ENCODE data around the gene SLC25A13. TPM values are rescaled to one million over a fixed set of nuclear protein-coding genes. Genes with fewer than 3 reads are reported as not detected.

The SLC25A13 gene
- total RNA-seq, 1 donor from 2014 or later = 12.0 TPM

- no peak for ATAC-seq
These were observed 177.7 kb downstream of the SLC25A13 start for GRCh38 chr7:96144260-96144526.

- no peak for ATAC-seq
These were observed 178.2 kb downstream of the SLC25A13 start for GRCh38 chr7:96143495-96144259.

GRCh38 chr7:96136600-96137239, 185.2 kb downstream of the SLC25A13 start:
- ATAC-seq = peak; percentile 79

GRCh38 chr7:96135241-96135640, 186.7 kb downstream of the SLC25A13 start:
- ATAC-seq = peak; percentile 66

GRCh38 chr7:96131525-96131924, 190.4 kb downstream of the SLC25A13 start:
- ATAC-seq = no peak

GRCh38 chr7:96127746-96128145, 194.2 kb downstream of the SLC25A13 start:
- ATAC-seq = no peak

GRCh38 chr7:96126382-96126781, 195.5 kb downstream of the SLC25A13 start:
- ATAC-seq = no peak

GRCh38 chr7:96122746-96123145, 199.2 kb downstream of the SLC25A13 start:
- ATAC-seq = no peak

GRCh38 chr7:96121752-96122151, 200.1 kb downstream of the SLC25A13 start:
- ATAC-seq = no peak

GRCh38 chr7:96120445-96121225, 201.3 kb downstream of the SLC25A13 start:
- ATAC-seq = no peak

GRCh38 chr7:96118449-96119001, 203.4 kb downstream of the SLC25A13 start:
- no peak for ATAC-seq

- ATAC-seq = no peak
These were observed 205.7 kb downstream of the SLC25A13 start for GRCh38 chr7:96116173-96116572.

- no peak for ATAC-seq
These were observed 207.7 kb downstream of the SLC25A13 start for GRCh38 chr7:96114190-96114589.

GRCh38 chr7:96111405-96111804, 210.5 kb downstream of the SLC25A13 start:
- no peak for ATAC-seq

- no peak for ATAC-seq
These were observed 216.9 kb downstream of the SLC25A13 start for GRCh38 chr7:96104984-96105383.

- ATAC-seq = no peak
These were observed 219.6 kb downstream of the SLC25A13 start for GRCh38 chr7:96102096-96102811.

- no peak for ATAC-seq
These were observed 221.2 kb downstream of the SLC25A13 start for GRCh38 chr7:96100737-96101136.

- no peak for ATAC-seq
These were observed 224.1 kb downstream of the SLC25A13 start for GRCh38 chr7:96097835-96098234.

- ATAC-seq = no peak
These were observed 228.5 kb downstream of the SLC25A13 start for GRCh38 chr7:96093435-96093834.

- ATAC-seq = no peak
These were observed 231.1 kb downstream of the SLC25A13 start for GRCh38 chr7:96090756-96091155.

- no peak for ATAC-seq
These were observed 232.4 kb downstream of the SLC25A13 start for GRCh38 chr7:96089511-96089910.

GRCh38 chr7:96088579-96088978, 233.3 kb downstream of the SLC25A13 start:
- ATAC-seq = peak; percentile 67

GRCh38 chr7:96085953-96086352, 235.9 kb downstream of the SLC25A13 start:
- ATAC-seq = no peak

All from esophagus mucosa (tissue), 1 donor.